ENCODE measurements around the gene EPS8L3. TPM values are rescaled to one million over a fixed set of nuclear protein-coding genes. Genes with fewer than 3 reads are reported as not detected.
A peak's percentile ranks its signal among the peaks of the same experiment; 100 is the strongest.

Gene EPS8L3
- total and polyA plus RNA-seq, 2 of the 4 experiments (the other 2 are of a cell fraction): not detected

- no peaks in the 10 kb centered on the region for H3K79me1 ChIP-seq (ENCODE audit: low read depth in 1 of 2, low read length in 2 of 2)
- no TSS peak for BruUV-seq (replicated peaks)
- H4K5ac ChIP-seq (ENCODE audit: low read depth, low read length): peak overlapping the region; percentile 60; the same call in 1 of the 2 replicates
- H3K27me3 ChIP-seq (ENCODE audit: control insufficient read depth, insufficient read depth, low read length): no peaks in the 10 kb centered on the region
- ChIA-PET CTCF (interaction anchor here (0.6 to 1.8 kb wide), 14 partner anchors 9 to 192 kb away, joined by 3 to 19 read pairs (median 3); partner anchors contain the start of gene AHCYL1), POLR2A (ENCODE audit: unreplicated experiment) (no interaction called here)
- in situ Hi-C loops (cut with MboI; ENCODE audit: low sequenced_read_pairs) (loop anchor here (25.0 kb wide), 1 partner anchor 120 kb away; the partner anchor contains the start of gene CSF1), dilution Hi-C loops (cut with HindIII; ENCODE audit: low sequenced_read_pairs, unreplicated experiment) (no loop called here), intact Hi-C loops (cut with micrococcal nuclease) (loop anchor here (1.0 kb wide), 1 partner anchor 192 kb away; the partner anchor contains the start of gene AHCYL1)
- no peaks in the 10 kb centered on the region for H3K36me3 ChIP-seq (ENCODE audit: control insufficient read depth, insufficient read depth, low read length)
- H4K91ac ChIP-seq (ENCODE audit: insufficient read depth, low read depth, low read length): peak overlapping the region; percentile 92
- no peaks in the 10 kb centered on the region for H4K20me1 ChIP-seq (ENCODE audit: insufficient read depth, low read length)
- peak overlapping the region; percentile 92 for H2AK9ac ChIP-seq (replicated peaks; ENCODE audit: low read depth, low read length, poor library complexity)
- peaks cover 37% of the 10 kb centered on the region for H3K4me1 ChIP-seq (ENCODE audit: control insufficient read depth, insufficient read depth, low read length)
- peak overlapping the region; percentile 64; the same call in 1 of the 2 replicates for H3K56ac ChIP-seq (ENCODE audit: extremely low read depth, insufficient read depth, low read length)
- H3K9ac ChIP-seq (ENCODE audit: low read depth, low read length): peak overlapping the region; percentile 44
- H3K23ac ChIP-seq (ENCODE audit: low read depth, low read length): peak overlapping the region; percentile 67
- H3K4me2 ChIP-seq (ENCODE audit: low read depth, low read length): no peak overlapping the region; the same call in 1 of the 2 replicates
- DNase-seq: peak; percentile 93
- H3K4ac ChIP-seq (ENCODE audit: low read depth, low read length): peak overlapping the region; percentile 91
- peak overlapping the region; percentile 86 for H2AFZ ChIP-seq (replicated peaks; ENCODE audit: low read length, poor library complexity)
- peak overlapping the region; percentile 98 for H2BK120ac ChIP-seq (ENCODE audit: low read depth, low read length)
- H3K4me3 ChIP-seq (ENCODE audit: insufficient read depth, low read depth, low read length): no peak overlapping the region
- H2BK15ac ChIP-seq (ENCODE audit: low read depth, low read length): peak overlapping the region; percentile 93; the same call in 2 of the 3 replicates
- peak overlapping the region; percentile 27 for H2BK5ac ChIP-seq (ENCODE audit: low read depth, low read length, poor library complexity, severe bottlenecking)
- peak overlapping the region; percentile 97 for H2AK5ac ChIP-seq (ENCODE audit: low read depth, low read length)
- 40% methylated on average over 2 of the region's 18 CpGs; no CpG with 5 or more reads in 1 of the 2 experiments for WGBS, 2 experiments (ENCODE audit: extremely low coverage in 2 of 2, insufficient read length in 1 of 2)
- H2BK20ac ChIP-seq (ENCODE audit: low read depth, low read length): peak overlapping the region; percentile 97
- H3K27ac ChIP-seq (ENCODE audit: insufficient read depth, low read length): peak overlapping the region; percentile 58
- ATAC-seq (ENCODE audit: low read depth): peak; percentile 81
- H3K14ac ChIP-seq (replicated peaks; ENCODE audit: low read depth, low read length): peak overlapping the region; percentile 75
- H3K9me3 ChIP-seq (ENCODE audit: control insufficient read depth, insufficient read depth, low read length): no peaks in the 10 kb centered on the region
- peaks cover 24% of the 10 kb centered on the region for H3K9me1 ChIP-seq (ENCODE audit: insufficient read depth, low read length)
- H3K18ac ChIP-seq (ENCODE audit: low read depth, low read length): peak overlapping the region; percentile 36; the same call in 1 of the 2 replicates
- H4K8ac ChIP-seq (ENCODE audit: low read depth in 2 of 2, low read length in 2 of 2): peak overlapping the region; percentile 51 to 95
- TF ChIP-seq ELK1 (IDR thresholded peaks at IDR 0.05; ENCODE audit: borderline replicate concordance, low read depth, low read length): no peak
- TF ChIP-seq BHLHE40 (IDR thresholded peaks at IDR 0.05; ENCODE audit: low read depth, low read length): no peak
- TF ChIP-seq MAZ (IDR thresholded peaks at IDR 0.05; ENCODE audit: borderline replicate concordance, low read depth, low read length): peak; percentile 83
- TF ChIP-seq RCOR1 (IDR thresholded peaks at IDR 0.05; ENCODE audit: insufficient replicate concordance, low read length): no peak
- peak; percentile 88 for TF ChIP-seq RAD21 (IDR thresholded peaks at IDR 0.05; ENCODE audit: low read length)
- no peak for TF ChIP-seq CEBPB (IDR thresholded peaks at IDR 0.05; ENCODE audit: low read depth, low read length)
- TF ChIP-seq MAFK (IDR thresholded peaks at IDR 0.05; ENCODE audit: low read depth, low read length): peak; percentile 100
- no peak for TF ChIP-seq USF2 (IDR thresholded peaks at IDR 0.05; ENCODE audit: low read depth, low read length)
- TF ChIP-seq FOS (IDR thresholded peaks at IDR 0.05; ENCODE audit: low read depth, low read length): 0 out of 2 replicates have a peak, but pooled peaks have one; percentile 25
- TF ChIP-seq POLR2A (IDR thresholded peaks at IDR 0.05; ENCODE audit: low read depth, low read length): no peak; the same call in 1 of the 2 replicates
- TF ChIP-seq SMC3 (IDR thresholded peaks at IDR 0.05; ENCODE audit: low read depth, low read length): peak; percentile 58
- no peak for TF ChIP-seq CHD1 (IDR thresholded peaks at IDR 0.05; ENCODE audit: low read depth, low read length)
- TF ChIP-seq NFE2L2 (IDR thresholded peaks at IDR 0.05; ENCODE audit: low read depth, low read length): peak; percentile 100
- no peak; the same call in 1 of the 2 replicates for TF ChIP-seq MXI1 (IDR thresholded peaks at IDR 0.05; ENCODE audit: borderline replicate concordance, low read depth, low read length)
These were observed 28.5 kb upstream of the EPS8L3 start for GRCh38 chr1:109792056-109792831.

All from IMR-90 (cell line).